HCT116 (cell line): ENCODE results near the gene EVI5.

Source experiments
- CTCF ChIP-seq, 3 experiments: fragments of 200-600 bp in 1 of 3; sonication (generic) in 1 of 3; IDR thresholded peaks in 2 of 3; conservative IDR thresholded peaks in 1 of 3; 2 replicates each; pipeline ENCODE4 v1.5.1; 2012 to 2017; ENCODE audit warnings: low read depth in 2 of 3, low read length in 2 of 3, antibody characterized with exemption in 1 of 3, borderline replicate concordance in 1 of 3, control low read depth in 1 of 3, mild to moderate bottlenecking in 1 of 3, mixed read lengths in 1 of 3, mixed run types in 1 of 3, moderate library complexity in 1 of 3; ENCODE audit not compliant: insufficient read depth in 1 of 3
- REST ChIP-seq: IDR thresholded peaks from 2 replicates; pipeline ENCODE4 v1.6.1; 2012; ENCODE audit warnings: low read depth

GRCh38 chr1:92587445-92587844 is 197.5 kb downstream of the EVI5 start:
- TF ChIP-seq REST (no peak), CTCF (IDR thresholded peaks at IDR 0.05 in 2 of 3, conservative IDR thresholded peaks at IDR 0.05 in 1 of 3; ENCODE audit: borderline replicate concordance in 1 of 3, insufficient read depth in 1 of 3, low read depth in 2 of 3, low read length in 2 of 3) (no peak)
